ENCODE data around the gene ARNT2.
"Not testable (repeated sequence)": the region's sequence is repeated elsewhere in the genome, so short reads cannot be mapped to it uniquely, and the experiment has no call there.

The ARNT2 gene

GRCh38 chr15:80509800-80510199, 105.6 kb downstream of the ARNT2 start:
- no peak overlapping the region for H3K4me2 ChIP-seq (ENCODE audit: low read length)
- H3K36me3 ChIP-seq (ENCODE audit: insufficient read depth, low read length): no peaks in the 10 kb centered on the region
- no peak overlapping the region for H3K9ac ChIP-seq (ENCODE audit: low read depth, low read length)
- H3K4me1 ChIP-seq (ENCODE audit: control insufficient read depth, insufficient read depth, low read length): peaks cover 39% of the 10 kb centered on the region
- no peak overlapping the region for H3K4me3 ChIP-seq (ENCODE audit: low read length)
- no peaks in the 10 kb centered on the region for H3K9me3 ChIP-seq (replicated peaks; ENCODE audit: low read length)
- no peaks in the 10 kb centered on the region for H3K27me3 ChIP-seq (ENCODE audit: control insufficient read depth, insufficient read depth, low read length)

GRCh38 chr15:80510985-80511384, 106.8 kb downstream of the ARNT2 start:
- H3K4me3 ChIP-seq (ENCODE audit: low read length); H3K9me3 ChIP-seq (replicated peaks; ENCODE audit: low read length); H3K9ac ChIP-seq (ENCODE audit: low read depth, low read length); H3K36me3 ChIP-seq (ENCODE audit: insufficient read depth, low read length); H3K4me2 ChIP-seq (ENCODE audit: low read length); H3K27me3 ChIP-seq (ENCODE audit: control insufficient read depth, insufficient read depth, low read length): not testable (repeated sequence)
- peaks cover 39% of the 10 kb centered on the region for H3K4me1 ChIP-seq (ENCODE audit: control insufficient read depth, insufficient read depth, low read length)

GRCh38 chr15:80512726-80513660, 108.8 kb downstream of the ARNT2 start:
- Histone ChIP-seq H3K4me1 (ENCODE audit: control insufficient read depth, insufficient read depth, low read length) (peaks cover 29% of the 10 kb centered on the region), H3K9me3 (replicated peaks; ENCODE audit: low read length) (no peaks in the 10 kb centered on the region), H3K4me3 (ENCODE audit: low read length) (no peak overlapping the region), H3K27me3 (ENCODE audit: control insufficient read depth, insufficient read depth, low read length) (no peaks in the 10 kb centered on the region), H3K36me3 (ENCODE audit: insufficient read depth, low read length) (no peaks in the 10 kb centered on the region), H3K4me2 (ENCODE audit: low read length) (no peak overlapping the region), H3K9ac (ENCODE audit: low read depth, low read length) (peak overlapping the region; percentile 68)

- Histone ChIP-seq H3K36me3 (ENCODE audit: insufficient read depth, low read length) (no peaks in the 10 kb centered on the region), H3K9ac (ENCODE audit: low read depth, low read length) (peak overlapping the region; percentile 68), H3K4me3 (ENCODE audit: low read length) (peak overlapping the region; percentile 34)
Observed at GRCh38 chr15:80514071-80514780, 110.0 kb downstream of the ARNT2 start.

GRCh38 chr15:80517290-80517689, 113.1 kb downstream of the ARNT2 start:
- H3K9me3 ChIP-seq (replicated peaks; ENCODE audit: low read length): no peaks in the 10 kb centered on the region

More at GRCh38 chr15:80514071-80514780, 110.0 kb downstream of the ARNT2 start:
- Histone ChIP-seq H3K4me2 (ENCODE audit: low read length) (peak overlapping the region; percentile 40), H3K9me3 (replicated peaks; ENCODE audit: low read length) (no peaks in the 10 kb centered on the region), H3K27me3 (ENCODE audit: control insufficient read depth, insufficient read depth, low read length) (no peaks in the 10 kb centered on the region), H3K4me1 (ENCODE audit: control insufficient read depth, insufficient read depth, low read length) (peaks cover 27% of the 10 kb centered on the region)

GRCh38 chr15:80518522-80518921, 114.3 kb downstream of the ARNT2 start:
- H3K9me3 ChIP-seq (replicated peaks; ENCODE audit: low read length): no peaks in the 10 kb centered on the region
- H3K4me3 ChIP-seq (ENCODE audit: low read length): no peak overlapping the region
- no peak overlapping the region for H3K9ac ChIP-seq (ENCODE audit: low read depth, low read length)
- H3K27me3 ChIP-seq (ENCODE audit: control insufficient read depth, insufficient read depth, low read length): no peaks in the 10 kb centered on the region
- H3K4me2 ChIP-seq (ENCODE audit: low read length): no peak overlapping the region
- H3K4me1 ChIP-seq (ENCODE audit: control insufficient read depth, insufficient read depth, low read length): peaks cover 17% of the 10 kb centered on the region
- H3K36me3 ChIP-seq (ENCODE audit: insufficient read depth, low read length): no peaks in the 10 kb centered on the region

More at GRCh38 chr15:80517290-80517689, 113.1 kb downstream of the ARNT2 start:
- Histone ChIP-seq H3K4me2 (ENCODE audit: low read length) (no peak overlapping the region), H3K36me3 (ENCODE audit: insufficient read depth, low read length) (no peaks in the 10 kb centered on the region), H3K4me3 (ENCODE audit: low read length) (no peak overlapping the region), H3K27me3 (ENCODE audit: control insufficient read depth, insufficient read depth, low read length) (no peaks in the 10 kb centered on the region), H3K9ac (ENCODE audit: low read depth, low read length) (no peak overlapping the region), H3K4me1 (ENCODE audit: control insufficient read depth, insufficient read depth, low read length) (peaks cover 24% of the 10 kb centered on the region)

- no peaks in the 10 kb centered on the region for H3K27me3 ChIP-seq (ENCODE audit: control insufficient read depth, insufficient read depth, low read length)
- H3K9ac ChIP-seq (ENCODE audit: low read depth, low read length): no peak overlapping the region
- no peaks in the 10 kb centered on the region for H3K36me3 ChIP-seq (ENCODE audit: insufficient read depth, low read length)
- no peak overlapping the region for H3K4me2 ChIP-seq (ENCODE audit: low read length)
- no peak overlapping the region for H3K4me3 ChIP-seq (ENCODE audit: low read length)
- H3K4me1 ChIP-seq (ENCODE audit: control insufficient read depth, insufficient read depth, low read length): peaks cover 16% of the 10 kb centered on the region
- no peaks in the 10 kb centered on the region for H3K9me3 ChIP-seq (replicated peaks; ENCODE audit: low read length)
Observed at GRCh38 chr15:80523746-80524145, 119.6 kb downstream of the ARNT2 start.

- Histone ChIP-seq H3K4me2 (ENCODE audit: low read length) (no peak overlapping the region), H3K27me3 (ENCODE audit: control insufficient read depth, insufficient read depth, low read length) (no peaks in the 10 kb centered on the region), H3K4me1 (ENCODE audit: control insufficient read depth, insufficient read depth, low read length) (peaks cover 16% of the 10 kb centered on the region), H3K9ac (ENCODE audit: low read depth, low read length) (no peak overlapping the region), H3K36me3 (ENCODE audit: insufficient read depth, low read length) (no peaks in the 10 kb centered on the region), H3K9me3 (replicated peaks; ENCODE audit: low read length) (no peaks in the 10 kb centered on the region), H3K4me3 (ENCODE audit: low read length) (no peak overlapping the region)
Observed at GRCh38 chr15:80525853-80526252, 121.7 kb downstream of the ARNT2 start.

- H3K36me3 ChIP-seq (ENCODE audit: insufficient read depth, low read length): no peaks in the 10 kb centered on the region
- H3K9me3 ChIP-seq (replicated peaks; ENCODE audit: low read length): no peaks in the 10 kb centered on the region
- no peaks in the 10 kb centered on the region for H3K27me3 ChIP-seq (ENCODE audit: control insufficient read depth, insufficient read depth, low read length)
- H3K4me3 ChIP-seq (ENCODE audit: low read length): no peak overlapping the region
- no peak overlapping the region for H3K4me2 ChIP-seq (ENCODE audit: low read length)
- H3K4me1 ChIP-seq (ENCODE audit: control insufficient read depth, insufficient read depth, low read length): peaks cover 19% of the 10 kb centered on the region
- no peak overlapping the region for H3K9ac ChIP-seq (ENCODE audit: low read depth, low read length)
Observed at GRCh38 chr15:80526556-80527340, 122.6 kb downstream of the ARNT2 start.

GRCh38 chr15:80527406-80527805, 123.2 kb downstream of the ARNT2 start:
- H3K36me3 ChIP-seq (ENCODE audit: insufficient read depth, low read length): no peaks in the 10 kb centered on the region
- H3K27me3 ChIP-seq (ENCODE audit: control insufficient read depth, insufficient read depth, low read length): no peaks in the 10 kb centered on the region
- no peak overlapping the region for H3K4me2 ChIP-seq (ENCODE audit: low read length)
- H3K9me3 ChIP-seq (replicated peaks; ENCODE audit: low read length): no peaks in the 10 kb centered on the region
- no peak overlapping the region for H3K4me3 ChIP-seq (ENCODE audit: low read length)
- H3K4me1 ChIP-seq (ENCODE audit: control insufficient read depth, insufficient read depth, low read length): peaks cover 19% of the 10 kb centered on the region
- H3K9ac ChIP-seq (ENCODE audit: low read depth, low read length): no peak overlapping the region

GRCh38 chr15:80527961-80528360, 123.8 kb downstream of the ARNT2 start:
- Histone ChIP-seq H3K27me3 (ENCODE audit: control insufficient read depth, insufficient read depth, low read length) (no peaks in the 10 kb centered on the region), H3K36me3 (ENCODE audit: insufficient read depth, low read length) (no peaks in the 10 kb centered on the region), H3K4me1 (ENCODE audit: control insufficient read depth, insufficient read depth, low read length) (peaks cover 19% of the 10 kb centered on the region)

More at GRCh38 chr15:80527961-80528360, 123.8 kb downstream of the ARNT2 start:
- Histone ChIP-seq H3K4me2 (ENCODE audit: low read length) (no peak overlapping the region), H3K9ac (ENCODE audit: low read depth, low read length) (no peak overlapping the region), H3K4me3 (ENCODE audit: low read length) (no peak overlapping the region), H3K9me3 (replicated peaks; ENCODE audit: low read length) (no peaks in the 10 kb centered on the region)

Data from skeletal muscle satellite cell (primary cell).